ENCODE data around the gene DUSP28.

DUSP28 gene

GRCh38 chr2:240601831-240602160 is 41.6 kb downstream of the DUSP28 start:
- no peaks in the 10 kb centered on the region for H3K36me3 ChIP-seq (ENCODE audit: control insufficient read depth, insufficient read depth, low read length)
- H3K4me2 ChIP-seq (ENCODE audit: low read length), result no peak overlapping the region
- no peaks in the 10 kb centered on the region for H3K4me1 ChIP-seq (ENCODE audit: control insufficient read depth, low read depth, low read length)
- H3K79me2 ChIP-seq (ENCODE audit: control insufficient read depth, insufficient read depth, low read length), result no peaks in the 10 kb centered on the region
- no peak overlapping the region for H2BK15ac ChIP-seq (replicated peaks; ENCODE audit: low read depth)
- no peak overlapping the region for H4K8ac ChIP-seq (ENCODE audit: low read depth, low read length)
- no peak overlapping the region for H4K5ac ChIP-seq (ENCODE audit: low read length)
- H3K4me3 ChIP-seq (ENCODE audit: low read length), result no peak overlapping the region
- no peak overlapping the region for H2AK5ac ChIP-seq (ENCODE audit: low read length)
- no peaks in the 10 kb centered on the region for H3K27me3 ChIP-seq (ENCODE audit: insufficient read depth, low read length, poor library complexity)
- no peak overlapping the region for H3K4ac ChIP-seq (ENCODE audit: low read depth, low read length)
- no peaks in the 10 kb centered on the region for H3K79me1 ChIP-seq (ENCODE audit: low read length)
- H2BK120ac ChIP-seq (ENCODE audit: low read depth, low read length), result no peak overlapping the region
- H3K18ac ChIP-seq (ENCODE audit: low read length), result no peak overlapping the region
- H3K27ac ChIP-seq (ENCODE audit: low read depth, low read length), result no peak overlapping the region
- H2BK5ac ChIP-seq (ENCODE audit: low read length), result no peak overlapping the region
- no peak overlapping the region for H3K23ac ChIP-seq (ENCODE audit: low read length)
- H3K56ac ChIP-seq (ENCODE audit: low read length), result no peak overlapping the region
- no peak for DNase-seq
- H3K9ac ChIP-seq (ENCODE audit: low read length), result no peak overlapping the region
- no CpG with 5 or more reads among the region's 11 CpGs for WGBS (ENCODE audit: extremely low coverage, insufficient coverage, low lambda C conversion rate)

- Histone ChIP-seq H3K27me3 (ENCODE audit: insufficient read depth, low read length, poor library complexity) (no peaks in the 10 kb centered on the region), H3K4me1 (ENCODE audit: control insufficient read depth, low read depth, low read length) (no peaks in the 10 kb centered on the region), H3K27ac (ENCODE audit: low read depth, low read length) (no peak overlapping the region), H2AK5ac (ENCODE audit: low read length) (no peak overlapping the region), H3K4me3 (ENCODE audit: low read length) (no peak overlapping the region), H3K79me2 (ENCODE audit: control insufficient read depth, insufficient read depth, low read length) (no peaks in the 10 kb centered on the region), H3K36me3 (ENCODE audit: control insufficient read depth, insufficient read depth, low read length) (no peaks in the 10 kb centered on the region), H3K56ac (ENCODE audit: low read length) (no peak overlapping the region), H3K23ac (ENCODE audit: low read length) (no peak overlapping the region), H3K4me2 (ENCODE audit: low read length) (no peak overlapping the region), H3K4ac (ENCODE audit: low read depth, low read length) (no peak overlapping the region), H4K8ac (ENCODE audit: low read depth, low read length) (no peak overlapping the region), H3K9ac (ENCODE audit: low read length) (no peak overlapping the region), H3K79me1 (ENCODE audit: low read length) (no peaks in the 10 kb centered on the region), H4K5ac (ENCODE audit: low read length) (no peak overlapping the region), H3K18ac (ENCODE audit: low read length) (no peak overlapping the region), H2BK5ac (ENCODE audit: low read length) (no peak overlapping the region), H2BK15ac (replicated peaks; ENCODE audit: low read depth) (no peak overlapping the region), H2BK120ac (ENCODE audit: low read depth, low read length) (no peak overlapping the region)
- WGBS (ENCODE audit: extremely low coverage, insufficient coverage, low lambda C conversion rate), result no CpG with 5 or more reads among the region's 32 CpGs
- DNase-seq, result no peak
These were observed 42.3 kb downstream of the DUSP28 start for GRCh38 chr2:240602266-240603050.

- H2BK5ac ChIP-seq (ENCODE audit: low read length), result no peak overlapping the region
- no peak overlapping the region for H4K8ac ChIP-seq (ENCODE audit: low read depth, low read length)
- no peak for DNase-seq
- H4K5ac ChIP-seq (ENCODE audit: low read length), result no peak overlapping the region
- no peak overlapping the region for H3K27ac ChIP-seq (ENCODE audit: low read depth, low read length)
- H3K18ac ChIP-seq (ENCODE audit: low read length), result no peak overlapping the region
- H3K36me3 ChIP-seq (ENCODE audit: control insufficient read depth, insufficient read depth, low read length), result no peaks in the 10 kb centered on the region
- no peaks in the 10 kb centered on the region for H3K4me1 ChIP-seq (ENCODE audit: control insufficient read depth, low read depth, low read length)
- H3K9ac ChIP-seq (ENCODE audit: low read length), result no peak overlapping the region
- H3K4me3 ChIP-seq (ENCODE audit: low read length), result no peak overlapping the region
- H3K27me3 ChIP-seq (ENCODE audit: insufficient read depth, low read length, poor library complexity), result no peaks in the 10 kb centered on the region
- H3K79me1 ChIP-seq (ENCODE audit: low read length), result no peaks in the 10 kb centered on the region
- H3K79me2 ChIP-seq (ENCODE audit: control insufficient read depth, insufficient read depth, low read length), result no peaks in the 10 kb centered on the region
- no peak overlapping the region for H2BK120ac ChIP-seq (ENCODE audit: low read depth, low read length)
- no peak overlapping the region for H3K4me2 ChIP-seq (ENCODE audit: low read length)
- no peak overlapping the region for H2AK5ac ChIP-seq (ENCODE audit: low read length)
- no peak overlapping the region for H3K4ac ChIP-seq (ENCODE audit: low read depth, low read length)
- H3K23ac ChIP-seq (ENCODE audit: low read length), result no peak overlapping the region
- H3K56ac ChIP-seq (ENCODE audit: low read length), result no peak overlapping the region
- WGBS (ENCODE audit: extremely low coverage, insufficient coverage, low lambda C conversion rate), result no CpG with 5 or more reads among the region's 22 CpGs
- no peak overlapping the region for H2BK15ac ChIP-seq (replicated peaks; ENCODE audit: low read depth)
These were observed 43.1 kb downstream of the DUSP28 start for GRCh38 chr2:240603081-240603835.

GRCh38 chr2:240603846-240604245 is 43.7 kb downstream of the DUSP28 start:
- no peak overlapping the region for H3K27ac ChIP-seq (ENCODE audit: low read depth, low read length)
- no peak overlapping the region for H2BK5ac ChIP-seq (ENCODE audit: low read length)
- no peak overlapping the region for H2BK15ac ChIP-seq (replicated peaks; ENCODE audit: low read depth)
- no peak overlapping the region for H3K4ac ChIP-seq (ENCODE audit: low read depth, low read length)
- no peak overlapping the region for H2AK5ac ChIP-seq (ENCODE audit: low read length)
- H3K56ac ChIP-seq (ENCODE audit: low read length), result no peak overlapping the region
- WGBS (ENCODE audit: extremely low coverage, insufficient coverage, low lambda C conversion rate), result no CpG with 5 or more reads among the region's 10 CpGs
- H4K8ac ChIP-seq (ENCODE audit: low read depth, low read length), result no peak overlapping the region
- H3K79me2 ChIP-seq (ENCODE audit: control insufficient read depth, insufficient read depth, low read length), result no peaks in the 10 kb centered on the region
- H3K36me3 ChIP-seq (ENCODE audit: control insufficient read depth, insufficient read depth, low read length), result no peaks in the 10 kb centered on the region
- H2BK120ac ChIP-seq (ENCODE audit: low read depth, low read length), result no peak overlapping the region
- no peak overlapping the region for H3K4me2 ChIP-seq (ENCODE audit: low read length)
- no peak overlapping the region for H4K5ac ChIP-seq (ENCODE audit: low read length)
- no peaks in the 10 kb centered on the region for H3K79me1 ChIP-seq (ENCODE audit: low read length)
- no peak overlapping the region for H3K18ac ChIP-seq (ENCODE audit: low read length)
- H3K4me1 ChIP-seq (ENCODE audit: control insufficient read depth, low read depth, low read length), result no peaks in the 10 kb centered on the region
- no peak overlapping the region for H3K23ac ChIP-seq (ENCODE audit: low read length)
- no peak overlapping the region for H3K4me3 ChIP-seq (ENCODE audit: low read length)
- H3K9ac ChIP-seq (ENCODE audit: low read length), result no peak overlapping the region
- H3K27me3 ChIP-seq (ENCODE audit: insufficient read depth, low read length, poor library complexity), result no peaks in the 10 kb centered on the region
- DNase-seq, result no peak

- Histone ChIP-seq H3K79me2 (ENCODE audit: control insufficient read depth, insufficient read depth, low read length) (no peaks in the 10 kb centered on the region), H2BK120ac (ENCODE audit: low read depth, low read length) (no peak overlapping the region), H3K79me1 (ENCODE audit: low read length) (no peaks in the 10 kb centered on the region), H4K5ac (ENCODE audit: low read length) (no peak overlapping the region), H2BK5ac (ENCODE audit: low read length) (no peak overlapping the region), H3K9ac (ENCODE audit: low read length) (no peak overlapping the region), H2AK5ac (ENCODE audit: low read length) (no peak overlapping the region), H3K36me3 (ENCODE audit: control insufficient read depth, insufficient read depth, low read length) (no peaks in the 10 kb centered on the region), H4K8ac (ENCODE audit: low read depth, low read length) (no peak overlapping the region), H3K27ac (ENCODE audit: low read depth, low read length) (no peak overlapping the region), H3K18ac (ENCODE audit: low read length) (no peak overlapping the region), H3K23ac (ENCODE audit: low read length) (no peak overlapping the region), H3K4me2 (ENCODE audit: low read length) (no peak overlapping the region), H3K56ac (ENCODE audit: low read length) (no peak overlapping the region), H3K4ac (ENCODE audit: low read depth, low read length) (no peak overlapping the region), H3K27me3 (ENCODE audit: insufficient read depth, low read length, poor library complexity) (no peaks in the 10 kb centered on the region), H3K4me1 (ENCODE audit: control insufficient read depth, low read depth, low read length) (no peaks in the 10 kb centered on the region), H2BK15ac (replicated peaks; ENCODE audit: low read depth) (no peak overlapping the region), H3K4me3 (ENCODE audit: low read length) (no peak overlapping the region)
- DNase-seq, result peak; percentile 65
- WGBS (ENCODE audit: extremely low coverage, insufficient coverage, low lambda C conversion rate), result no CpG with 5 or more reads among the region's 11 CpGs
These were observed 44.3 kb downstream of the DUSP28 start for GRCh38 chr2:240604291-240604938.
